ENCODE results near the gene MCTP1. TPM values are rescaled to one million over a fixed set of nuclear protein-coding genes. Genes with fewer than 3 reads are reported as not detected.
A peak's percentile ranks its signal among the peaks of the same experiment; 100 is the strongest.

Gene MCTP1
- total RNA-seq, 2 donors from 2014 or later = 22.1 to 256 TPM

GRCh38 chr5:95029569-95030366 lies 255.1 kb downstream of the MCTP1 start:
- Histone ChIP-seq H3K27ac (no peak overlapping the region), H3K4me1 (ENCODE audit: control insufficient read depth in 1 of 2, low read depth in 2 of 2) (no peaks in the 10 kb centered on the region), H3K27me3 (replicated peaks; ENCODE audit: insufficient read depth) (no peaks in the 10 kb centered on the region), H3K36me3 (no peaks in the 10 kb centered on the region), H3K4me3 (no peak overlapping the region), H3K9me3 (no peaks in the 10 kb centered on the region)
- DNase-seq (ENCODE audit: low spot score) (no peak), ATAC-seq (ENCODE audit: insufficient number of reproducible peaks, low FRiP score, low read depth) (no peak)
- TF ChIP-seq CTCF (IDR thresholded peaks at IDR 0.05) = no peak

DNA sequence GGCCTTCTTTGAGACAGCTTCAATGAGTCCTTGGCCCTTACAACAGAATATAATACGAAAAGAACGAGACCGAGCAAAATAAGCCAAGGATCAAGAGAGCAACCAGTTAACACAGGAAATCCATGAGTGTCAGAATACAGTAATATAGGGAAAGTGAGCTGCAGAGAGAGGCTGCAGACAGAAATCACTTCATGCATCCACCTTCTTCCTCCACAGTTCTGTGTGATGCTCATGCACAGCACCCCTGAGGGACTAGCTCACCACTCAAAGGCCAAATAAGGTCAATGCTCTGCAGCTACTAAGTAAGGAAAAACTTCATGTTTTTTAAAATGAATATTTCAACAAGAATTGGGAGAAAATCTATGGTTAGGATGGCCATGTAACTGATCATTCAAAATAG lies 257.1 kb downstream of the MCTP1 start:
- Histone ChIP-seq H3K4me3 (no peak overlapping the region), H3K36me3 (no peaks in the 10 kb centered on the region), H3K4me1 (ENCODE audit: control insufficient read depth in 1 of 2, low read depth in 2 of 2) (no peaks in the 10 kb centered on the region), H3K27ac (no peak overlapping the region), H3K27me3 (replicated peaks; ENCODE audit: insufficient read depth) (no peaks in the 10 kb centered on the region), H3K9me3 (no peaks in the 10 kb centered on the region)
- no peak for TF ChIP-seq CTCF (IDR thresholded peaks at IDR 0.05)
- no peak for DNase-seq (ENCODE audit: low spot score)
- no peak for ATAC-seq (ENCODE audit: insufficient number of reproducible peaks, low FRiP score, low read depth)

DNA sequence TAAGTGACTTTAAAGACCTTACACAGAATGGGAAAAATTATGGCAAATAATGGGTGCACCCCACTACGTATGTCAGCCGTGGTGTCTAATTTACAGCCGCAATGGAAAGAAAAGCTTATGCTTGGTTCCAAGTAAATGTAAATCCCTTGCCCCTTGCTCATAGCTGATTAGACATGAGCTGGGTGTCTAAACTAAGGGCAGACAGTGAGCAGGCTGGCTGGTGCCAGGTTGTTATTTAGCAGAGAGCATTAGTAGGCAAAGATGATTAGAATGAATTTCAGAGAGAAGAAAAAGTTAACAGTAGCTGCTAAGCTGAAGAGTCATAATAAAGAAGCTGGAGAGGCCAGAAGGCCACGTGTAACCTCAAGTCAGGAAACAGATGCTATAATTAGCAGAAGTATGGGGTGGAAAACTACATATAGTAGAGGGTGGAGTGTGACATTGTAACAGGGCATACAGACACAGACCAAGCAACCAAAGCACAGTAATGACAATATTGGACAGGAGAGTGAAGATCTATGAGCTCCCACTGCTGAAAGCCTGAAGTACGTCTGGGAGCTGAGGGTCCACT lies 257.7 kb downstream of the MCTP1 start:
- no peak for TF ChIP-seq CTCF (IDR thresholded peaks at IDR 0.05)
- no peak for DNase-seq (ENCODE audit: low spot score)
- H3K4me1 ChIP-seq (ENCODE audit: control insufficient read depth in 1 of 2, low read depth in 2 of 2) = no peaks in the 10 kb centered on the region
- no peak overlapping the region for H3K27ac ChIP-seq
- no peaks in the 10 kb centered on the region for H3K27me3 ChIP-seq (replicated peaks; ENCODE audit: insufficient read depth)
- H3K4me3 ChIP-seq = no peak overlapping the region
- ATAC-seq (ENCODE audit: insufficient number of reproducible peaks, low FRiP score, low read depth) = peak; percentile 32
- no peaks in the 10 kb centered on the region for H3K36me3 ChIP-seq
- no peaks in the 10 kb centered on the region for H3K9me3 ChIP-seq

- Histone ChIP-seq H3K27me3 (replicated peaks; ENCODE audit: insufficient read depth) (no peaks in the 10 kb centered on the region), H3K36me3 (no peaks in the 10 kb centered on the region), H3K4me1 (ENCODE audit: control insufficient read depth in 1 of 2, low read depth in 2 of 2) (no peaks in the 10 kb centered on the region), H3K4me3 (no peak overlapping the region), H3K9me3 (no peaks in the 10 kb centered on the region), H3K27ac (no peak overlapping the region)
- DNase-seq (ENCODE audit: low spot score) (no peak), ATAC-seq (ENCODE audit: insufficient number of reproducible peaks, low FRiP score, low read depth) (no peak)
- TF ChIP-seq CTCF (IDR thresholded peaks at IDR 0.05) = no peak
Measured at GRCh38 chr5:95026718-95027117, 258.2 kb downstream of the MCTP1 start.

GRCh38 chr5:95022967-95023695 lies 261.8 kb downstream of the MCTP1 start:
- Histone ChIP-seq H3K4me3 (no peak overlapping the region), H3K4me1 (ENCODE audit: control insufficient read depth in 1 of 2, low read depth in 2 of 2) (no peaks in the 10 kb centered on the region), H3K27me3 (replicated peaks; ENCODE audit: insufficient read depth) (no peaks in the 10 kb centered on the region), H3K36me3 (no peaks in the 10 kb centered on the region), H3K9me3 (no peaks in the 10 kb centered on the region), H3K27ac (no peak overlapping the region)
- no peak for ATAC-seq (ENCODE audit: insufficient number of reproducible peaks, low FRiP score, low read depth)
- DNase-seq (ENCODE audit: low spot score) = no peak
- TF ChIP-seq CTCF (IDR thresholded peaks at IDR 0.05) = no peak
